Measurements from ENCODE around the gene CA7.

DNA sequence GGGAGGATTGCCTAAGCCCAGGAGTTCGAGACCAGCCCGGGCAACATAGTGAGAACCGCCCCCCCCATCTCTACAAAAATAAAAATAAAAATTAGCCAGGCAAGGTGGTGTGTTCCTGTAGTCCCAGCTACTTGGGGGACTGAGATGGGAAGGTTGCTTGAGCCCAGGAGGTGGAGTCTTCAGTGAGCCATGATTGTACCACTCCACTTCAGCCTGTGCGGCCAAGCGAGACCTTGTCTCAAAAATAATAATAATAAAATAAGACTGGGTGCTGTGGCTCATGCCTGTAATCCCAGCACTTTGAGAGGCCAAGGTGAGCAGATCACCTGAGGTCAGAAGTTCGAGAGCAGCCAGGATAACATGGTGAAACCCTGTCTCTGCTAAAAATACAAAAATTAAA is 47.6 kb downstream of the CA7 start:
- no peak for TF ChIP-seq POLR2AphosphoS5 (IDR thresholded peaks at IDR 0.05; ENCODE audit: low read depth)
- no peak for TF ChIP-seq SPI1 (IDR thresholded peaks at IDR 0.05; ENCODE audit: borderline replicate concordance, low read depth)
- TF ChIP-seq, protein P1, sequence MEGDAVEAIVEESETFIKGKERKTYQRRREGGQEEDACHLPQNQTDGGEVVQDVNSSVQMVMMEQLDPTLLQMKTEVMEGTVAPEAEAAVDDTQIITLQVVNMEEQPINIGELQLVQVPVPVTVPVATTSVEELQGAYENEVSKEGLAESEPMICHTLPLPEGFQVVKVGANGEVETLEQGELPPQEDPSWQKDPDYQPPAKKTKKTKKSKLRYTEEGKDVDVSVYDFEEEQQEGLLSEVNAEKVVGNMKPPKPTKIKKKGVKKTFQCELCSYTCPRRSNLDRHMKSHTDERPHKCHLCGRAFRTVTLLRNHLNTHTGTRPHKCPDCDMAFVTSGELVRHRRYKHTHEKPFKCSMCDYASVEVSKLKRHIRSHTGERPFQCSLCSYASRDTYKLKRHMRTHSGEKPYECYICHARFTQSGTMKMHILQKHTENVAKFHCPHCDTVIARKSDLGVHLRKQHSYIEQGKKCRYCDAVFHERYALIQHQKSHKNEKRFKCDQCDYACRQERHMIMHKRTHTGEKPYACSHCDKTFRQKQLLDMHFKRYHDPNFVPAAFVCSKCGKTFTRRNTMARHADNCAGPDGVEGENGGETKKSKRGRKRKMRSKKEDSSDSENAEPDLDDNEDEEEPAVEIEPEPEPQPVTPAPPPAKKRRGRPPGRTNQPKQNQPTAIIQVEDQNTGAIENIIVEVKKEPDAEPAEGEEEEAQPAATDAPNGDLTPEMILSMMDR (IDR thresholded peaks at IDR 0.05; ENCODE audit: insufficient read depth, low read length), result no peak
